Measurements from ENCODE around the gene SAT1. TPM values are rescaled to one million over a fixed set of nuclear protein-coding genes. Genes with fewer than 3 reads are reported as not detected.

Gene SAT1
- total RNA-seq, 1 experiment from 2014 or later = 55.2 TPM

- DNase-seq = no peak
- Histone ChIP-seq H3K23me2 (ENCODE audit: insufficient read length, low read depth, low read length, poor library complexity, severe bottlenecking) (peaks cover 3% of the 10 kb centered on the region), H4K91ac (ENCODE audit: insufficient read length, low read depth, low read length) (no peak overlapping the region), H3K9me3 (ENCODE audit: control insufficient read depth, low read depth, low read length) (no peaks in the 10 kb centered on the region), H3K23ac (ENCODE audit: insufficient read length, low read depth, low read length) (no peak overlapping the region), H3K9ac (ENCODE audit: extremely low read depth, insufficient read length, low read length) (no peak overlapping the region), H4K20me1 (ENCODE audit: control insufficient read depth, insufficient read depth, insufficient read length) (no peaks in the 10 kb centered on the region), H3K27me3 (ENCODE audit: insufficient read depth, low read length) (no peaks in the 10 kb centered on the region), H2AFZ (ENCODE audit: low read length) (no peak overlapping the region), H3K18ac (ENCODE audit: insufficient read length, low read depth, low read length) (no peak overlapping the region), H4K5ac (ENCODE audit: insufficient read length, low read depth, low read length) (no peak overlapping the region), H3K4me1 (ENCODE audit: insufficient read depth, low read length) (no peaks in the 10 kb centered on the region), H2BK12ac (ENCODE audit: insufficient read length, low read depth, low read length) (no peak overlapping the region), H3T11ph (ENCODE audit: low read length) (no peak overlapping the region), H4K8ac (replicated peaks; ENCODE audit: insufficient read length, low read depth, low read length) (no peak overlapping the region), H3K79me2 (ENCODE audit: insufficient read depth, low read length) (no peaks in the 10 kb centered on the region), H3K4me2 (ENCODE audit: insufficient read depth, insufficient read length, low read length) (no peak overlapping the region), H3K14ac (ENCODE audit: insufficient read depth, low read length) (no peak overlapping the region), H2BK120ac (ENCODE audit: low read depth, low read length, poor library complexity, severe bottlenecking) (no peak overlapping the region), H3K56ac (ENCODE audit: insufficient read length, low read depth, low read length) (no peak overlapping the region), H2AK5ac (ENCODE audit: insufficient read length, low read length) (no peak overlapping the region), H3K4ac (ENCODE audit: low read depth, low read length) (no peak overlapping the region), H2BK20ac (ENCODE audit: low read depth, low read length, poor library complexity, severe bottlenecking) (no peak overlapping the region), H2BK5ac (ENCODE audit: insufficient read length, low read length) (no peak overlapping the region), H2BK15ac (ENCODE audit: low read depth, low read length) (no peak overlapping the region), H3K27ac (ENCODE audit: insufficient read length, low read depth, low read length) (no peak overlapping the region), H3K79me1 (ENCODE audit: insufficient read depth, low read depth, low read length, poor library complexity, severe bottlenecking) (no peaks in the 10 kb centered on the region)
- TF ChIP-seq CTCF (conservative IDR thresholded peaks at IDR 0.05) = no peak
- H3K4me1 Mint-ChIP-seq = peaks cover 14 to 19% of the 10 kb centered on the region in 2 experiments
- no peak overlapping the region for H3K4me3 Mint-ChIP-seq
- 0 out of 7 replicates have a peak overlapping the region, but pooled peaks of 1 of the 3 experiments have one; percentile 22 for H3K27ac Mint-ChIP-seq
- H3K36me3 Mint-ChIP-seq (ENCODE audit: insufficient read depth in 1 of 3, low read depth in 3 of 3) = peaks cover 8 to 24% (median 24%) of the 10 kb centered on the region in 3 experiments; a peak in 6 of 7 replicates
- no peaks in the 10 kb centered on the region for H3K9me3 Mint-ChIP-seq
- H3K27me3 Mint-ChIP-seq (ENCODE audit: low read depth) = no peaks in the 10 kb centered on the region
- no CpG with 5 or more reads among the region's 2 CpGs for WGBS (ENCODE audit: extremely low coverage, insufficient read length, low lambda C conversion rate)
Observed at GRCh38 chrX:23787745-23788118, 4.8 kb downstream of the SAT1 start.

Data from H9 (cell line).